ENCODE data around the gene SFMBT1. TPM values are rescaled to one million over a fixed set of nuclear protein-coding genes. Genes with fewer than 3 reads are reported as not detected.

The SFMBT1 gene
- total and polyA plus RNA-seq, 2 of the 4 experiments (the other 2 are of a cell fraction): 1.0 to 1.8 TPM

DNA sequence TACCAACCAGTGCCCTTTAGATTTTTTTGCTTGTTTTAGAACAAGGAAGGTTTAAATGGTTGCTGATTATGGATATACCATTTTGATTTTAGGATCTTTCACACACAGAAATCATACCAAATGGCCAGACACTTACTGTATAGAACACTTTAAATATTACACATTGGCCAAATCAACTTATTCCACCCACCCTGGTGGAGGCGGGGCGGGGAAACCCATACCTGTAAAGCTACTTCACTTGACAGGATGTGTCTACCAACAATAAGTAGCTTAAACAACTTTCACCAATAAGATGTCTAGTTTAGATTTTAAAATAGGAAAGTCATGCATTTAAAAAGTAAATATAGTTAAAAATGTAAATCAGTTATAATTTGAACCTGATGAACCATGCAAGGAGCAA is 17.0 kb upstream of the SFMBT1 start:
- Histone ChIP-seq H3K9me1 (ENCODE audit: insufficient read depth, low read length) (no peaks in the 10 kb centered on the region), H3K36me3 (ENCODE audit: control insufficient read depth, insufficient read depth, low read length) (no peaks in the 10 kb centered on the region), H2BK5ac (ENCODE audit: low read depth, low read length, poor library complexity, severe bottlenecking) (no peak overlapping the region), H2AFZ (replicated peaks; ENCODE audit: low read length, poor library complexity) (no peak overlapping the region), H2BK20ac (ENCODE audit: low read depth, low read length) (no peak overlapping the region), H4K91ac (ENCODE audit: insufficient read depth, low read depth, low read length) (no peak overlapping the region), H3K18ac (ENCODE audit: low read depth, low read length) (no peak overlapping the region), H2BK15ac (ENCODE audit: low read depth, low read length) (no peak overlapping the region), H3K27ac (ENCODE audit: insufficient read depth, low read length) (no peak overlapping the region), H4K8ac (ENCODE audit: low read depth in 2 of 2, low read length in 2 of 2) (no peak overlapping the region), H3K4me3 (ENCODE audit: insufficient read depth, low read depth, low read length) (no peak overlapping the region), H3K4me2 (ENCODE audit: low read depth, low read length) (no peak overlapping the region), H3K14ac (replicated peaks; ENCODE audit: low read depth, low read length) (no peak overlapping the region), H3K9ac (ENCODE audit: low read depth, low read length) (no peak overlapping the region), H3K4ac (ENCODE audit: low read depth, low read length) (no peak overlapping the region), H2AK5ac (ENCODE audit: low read depth, low read length) (no peak overlapping the region), H2BK120ac (ENCODE audit: low read depth, low read length) (no peak overlapping the region), H3K23ac (ENCODE audit: low read depth, low read length) (no peak overlapping the region), H3K27me3 (ENCODE audit: control insufficient read depth, insufficient read depth, low read length) (peaks cover 13% of the 10 kb centered on the region), H3K56ac (ENCODE audit: extremely low read depth, insufficient read depth, low read length) (no peak overlapping the region), H2AK9ac (replicated peaks; ENCODE audit: low read depth, low read length, poor library complexity) (no peak overlapping the region), H3K4me1 (ENCODE audit: control insufficient read depth, insufficient read depth, low read length) (no peaks in the 10 kb centered on the region), H4K20me1 (ENCODE audit: insufficient read depth, low read length) (no peaks in the 10 kb centered on the region), H3K9me3 (ENCODE audit: control insufficient read depth, insufficient read depth, low read length) (no peaks in the 10 kb centered on the region), H3K79me1 (ENCODE audit: low read depth in 1 of 2, low read length in 2 of 2) (no peaks in the 10 kb centered on the region), H4K5ac (ENCODE audit: low read depth, low read length) (no peak overlapping the region)
- no TSS peak for BruUV-seq (replicated peaks)
- TF ChIP-seq, protein P1, sequence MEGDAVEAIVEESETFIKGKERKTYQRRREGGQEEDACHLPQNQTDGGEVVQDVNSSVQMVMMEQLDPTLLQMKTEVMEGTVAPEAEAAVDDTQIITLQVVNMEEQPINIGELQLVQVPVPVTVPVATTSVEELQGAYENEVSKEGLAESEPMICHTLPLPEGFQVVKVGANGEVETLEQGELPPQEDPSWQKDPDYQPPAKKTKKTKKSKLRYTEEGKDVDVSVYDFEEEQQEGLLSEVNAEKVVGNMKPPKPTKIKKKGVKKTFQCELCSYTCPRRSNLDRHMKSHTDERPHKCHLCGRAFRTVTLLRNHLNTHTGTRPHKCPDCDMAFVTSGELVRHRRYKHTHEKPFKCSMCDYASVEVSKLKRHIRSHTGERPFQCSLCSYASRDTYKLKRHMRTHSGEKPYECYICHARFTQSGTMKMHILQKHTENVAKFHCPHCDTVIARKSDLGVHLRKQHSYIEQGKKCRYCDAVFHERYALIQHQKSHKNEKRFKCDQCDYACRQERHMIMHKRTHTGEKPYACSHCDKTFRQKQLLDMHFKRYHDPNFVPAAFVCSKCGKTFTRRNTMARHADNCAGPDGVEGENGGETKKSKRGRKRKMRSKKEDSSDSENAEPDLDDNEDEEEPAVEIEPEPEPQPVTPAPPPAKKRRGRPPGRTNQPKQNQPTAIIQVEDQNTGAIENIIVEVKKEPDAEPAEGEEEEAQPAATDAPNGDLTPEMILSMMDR (conservative IDR thresholded peaks at IDR 0.05; ENCODE audit: low read depth, low read length): no peak
- TF ChIP-seq RFX5 (IDR thresholded peaks at IDR 0.05; ENCODE audit: low read depth, low read length): no peak
- TF ChIP-seq CEBPB (IDR thresholded peaks at IDR 0.05; ENCODE audit: low read depth, low read length): no peak
- TF ChIP-seq RCOR1 (IDR thresholded peaks at IDR 0.05; ENCODE audit: insufficient replicate concordance, low read length): no peak
- no peak for TF ChIP-seq CHD1 (IDR thresholded peaks at IDR 0.05; ENCODE audit: low read depth, low read length)
- TF ChIP-seq NFE2L2 (IDR thresholded peaks at IDR 0.05; ENCODE audit: low read depth, low read length): no peak
- TF ChIP-seq POLR2A (IDR thresholded peaks at IDR 0.05; ENCODE audit: low read depth, low read length): no peak
- TF ChIP-seq, protein P2, sequence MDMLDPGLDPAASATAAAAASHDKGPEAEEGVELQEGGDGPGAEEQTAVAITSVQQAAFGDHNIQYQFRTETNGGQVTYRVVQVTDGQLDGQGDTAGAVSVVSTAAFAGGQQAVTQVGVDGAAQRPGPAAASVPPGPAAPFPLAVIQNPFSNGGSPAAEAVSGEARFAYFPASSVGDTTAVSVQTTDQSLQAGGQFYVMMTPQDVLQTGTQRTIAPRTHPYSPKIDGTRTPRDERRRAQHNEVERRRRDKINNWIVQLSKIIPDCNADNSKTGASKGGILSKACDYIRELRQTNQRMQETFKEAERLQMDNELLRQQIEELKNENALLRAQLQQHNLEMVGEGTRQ (IDR thresholded peaks at IDR 0.05; ENCODE audit: low read depth, low read length): no peak
- TF ChIP-seq, protein P3, sequence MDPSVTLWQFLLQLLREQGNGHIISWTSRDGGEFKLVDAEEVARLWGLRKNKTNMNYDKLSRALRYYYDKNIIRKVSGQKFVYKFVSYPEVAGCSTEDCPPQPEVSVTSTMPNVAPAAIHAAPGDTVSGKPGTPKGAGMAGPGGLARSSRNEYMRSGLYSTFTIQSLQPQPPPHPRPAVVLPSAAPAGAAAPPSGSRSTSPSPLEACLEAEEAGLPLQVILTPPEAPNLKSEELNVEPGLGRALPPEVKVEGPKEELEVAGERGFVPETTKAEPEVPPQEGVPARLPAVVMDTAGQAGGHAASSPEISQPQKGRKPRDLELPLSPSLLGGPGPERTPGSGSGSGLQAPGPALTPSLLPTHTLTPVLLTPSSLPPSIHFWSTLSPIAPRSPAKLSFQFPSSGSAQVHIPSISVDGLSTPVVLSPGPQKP (IDR thresholded peaks at IDR 0.05; ENCODE audit: borderline replicate concordance, low read depth, low read length): no peak
- no peak for TF ChIP-seq MXI1 (IDR thresholded peaks at IDR 0.05; ENCODE audit: borderline replicate concordance, low read depth, low read length)
- no peak for TF ChIP-seq MAZ (IDR thresholded peaks at IDR 0.05; ENCODE audit: borderline replicate concordance, low read depth, low read length)
- no peak for TF ChIP-seq FOS (IDR thresholded peaks at IDR 0.05; ENCODE audit: low read depth, low read length)
- TF ChIP-seq SMC3 (IDR thresholded peaks at IDR 0.05; ENCODE audit: low read depth, low read length): no peak
- TF ChIP-seq BHLHE40 (IDR thresholded peaks at IDR 0.05; ENCODE audit: low read depth, low read length): no peak
- TF ChIP-seq RAD21 (IDR thresholded peaks at IDR 0.05; ENCODE audit: low read length): no peak
- TF ChIP-seq MAFK (IDR thresholded peaks at IDR 0.05; ENCODE audit: low read depth, low read length): no peak
- POLR2A ChIA-PET (ENCODE audit: unreplicated experiment): no interaction called here
- WGBS, 2 experiments (ENCODE audit: extremely low coverage in 2 of 2, insufficient read length in 1 of 2): no CpG with 5 or more reads among the region's 2 CpGs
- ATAC-seq (ENCODE audit: low read depth) (no peak), DNase-seq (no peak)
- intact Hi-C loops (cut with micrococcal nuclease): loop anchor here (5.0 kb wide), 1 partner anchor 306 kb away; no protein-coding TSS in a partner anchor
- CTCF ChIA-PET: no interaction called here
- dilution Hi-C loops (cut with HindIII; ENCODE audit: low sequenced_read_pairs, unreplicated experiment): no loop called here
- in situ Hi-C loops (cut with MboI; ENCODE audit: low sequenced_read_pairs): loop anchor here (5.0 kb wide), 1 partner anchor 211 kb away; no protein-coding TSS in a partner anchor

Measured in IMR-90 (cell line).